GM10266 (cell line): ENCODE data around the gene ZNF860.
"Not testable (repeated sequence)": the region's sequence is repeated elsewhere in the genome, so short reads cannot be mapped to it uniquely, and the experiment has no call there.

Source experiments
- DNase-seq: peaks from one replicate; pipeline ENCODE4 v3.0.0; 2012; ENCODE audit errors: extremely low spot score
- CTCF ChIP-seq: IDR thresholded peaks from 2 replicates; pipeline ENCODE4 v1.5.1; 2012; ENCODE audit warnings: mild to moderate bottlenecking, low read depth; ENCODE audit not compliant: control insufficient read depth, insufficient read depth; ENCODE audit errors: missing control alignments

The ZNF860 gene

GRCh38 chr3:32009101-32009500 is 27.6 kb downstream of the ZNF860 start:
- TF ChIP-seq CTCF: no peak

GRCh38 chr3:32009957-32010356 is 28.4 kb downstream of the ZNF860 start:
- no peak for TF ChIP-seq CTCF

More at GRCh38 chr3:32009101-32009500, 27.6 kb downstream of the ZNF860 start:
- no peak for DNase-seq

DNA sequence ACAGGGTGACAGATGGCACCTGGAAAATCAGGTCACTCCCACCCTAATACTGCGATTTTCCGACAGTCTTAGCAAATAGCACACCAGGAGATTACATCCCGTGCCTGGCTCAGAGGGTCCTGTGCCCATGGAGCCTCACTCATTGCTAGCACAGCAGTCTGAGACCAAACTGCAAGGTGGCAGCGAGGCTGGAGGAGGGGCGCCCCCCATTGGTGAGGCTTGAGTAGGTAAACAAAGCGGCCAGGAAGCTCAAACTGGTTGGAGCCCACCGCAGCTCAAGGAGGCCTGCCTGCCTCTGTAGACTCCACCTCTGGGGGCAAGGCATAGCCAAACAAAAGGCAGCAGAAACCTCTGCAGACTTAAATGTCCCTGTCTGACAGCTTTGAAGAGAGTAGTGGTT is 29.1 kb downstream of the ZNF860 start:
- not testable (repeated sequence) for DNase-seq

More at GRCh38 chr3:32009957-32010356, 28.4 kb downstream of the ZNF860 start:
- no peak for DNase-seq

- not testable (repeated sequence) for DNase-seq
These were observed 34.1 kb downstream of the ZNF860 start for GRCh38 chr3:32015638-32016037.

DNA sequence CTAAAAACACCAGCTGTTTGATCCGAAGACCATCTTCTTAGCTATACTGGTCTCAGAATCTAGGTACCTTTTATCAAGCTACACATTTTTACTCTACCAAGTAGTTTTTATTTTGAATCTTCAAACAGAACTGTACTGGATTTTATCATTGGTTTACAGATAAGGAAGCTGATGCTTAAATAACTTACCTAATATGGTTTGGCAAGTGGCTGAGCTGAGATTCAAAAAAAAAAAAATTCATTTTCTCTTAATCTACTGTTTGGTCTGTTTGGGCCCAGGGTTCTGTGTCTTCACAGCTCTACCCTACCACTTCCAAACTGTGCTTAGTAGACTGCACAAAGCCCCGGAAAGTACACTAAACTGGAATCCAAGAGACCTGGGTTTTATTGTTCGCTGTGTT is 35.7 kb downstream of the ZNF860 start:
- no peak for DNase-seq
- TF ChIP-seq CTCF: no peak

DNA sequence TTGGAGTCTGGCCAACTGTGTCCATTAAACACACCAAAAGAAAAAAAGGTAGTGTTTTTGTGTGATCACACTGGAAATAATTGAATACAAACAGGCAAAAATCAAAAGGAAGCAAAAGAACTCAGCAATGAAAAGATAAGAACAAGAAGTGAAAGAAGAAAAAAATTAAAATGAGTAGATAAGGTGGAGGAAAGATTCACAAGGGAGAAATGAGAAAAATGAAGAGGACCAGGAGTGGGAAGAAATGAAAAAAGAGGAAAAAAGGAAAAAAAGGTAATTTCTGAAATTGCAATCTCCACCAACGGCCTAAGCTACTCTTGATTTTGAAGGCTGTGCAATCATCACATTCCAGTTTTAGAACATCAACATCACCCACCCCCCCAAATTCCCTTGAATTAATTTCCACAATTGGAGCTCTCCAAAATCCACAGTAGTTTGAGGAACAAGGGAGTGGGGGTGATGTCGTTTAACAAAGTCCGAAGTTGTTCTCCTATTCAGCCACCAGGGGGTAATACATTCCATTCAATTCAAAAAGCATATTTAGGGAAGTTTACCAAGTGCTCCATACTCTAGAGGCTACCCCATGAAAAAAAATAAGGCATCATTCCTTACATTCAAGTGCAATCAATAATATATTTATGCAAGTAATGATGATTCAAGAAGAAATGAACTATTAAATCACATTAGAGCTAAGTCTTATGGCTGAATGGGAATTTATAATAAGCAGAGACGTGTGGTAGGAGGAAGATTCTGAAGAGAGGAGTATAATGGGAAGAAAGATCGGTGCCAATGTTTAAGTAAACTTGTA is 37.4 kb downstream of the ZNF860 start:
- peak; percentile 52 for TF ChIP-seq CTCF

DNA sequence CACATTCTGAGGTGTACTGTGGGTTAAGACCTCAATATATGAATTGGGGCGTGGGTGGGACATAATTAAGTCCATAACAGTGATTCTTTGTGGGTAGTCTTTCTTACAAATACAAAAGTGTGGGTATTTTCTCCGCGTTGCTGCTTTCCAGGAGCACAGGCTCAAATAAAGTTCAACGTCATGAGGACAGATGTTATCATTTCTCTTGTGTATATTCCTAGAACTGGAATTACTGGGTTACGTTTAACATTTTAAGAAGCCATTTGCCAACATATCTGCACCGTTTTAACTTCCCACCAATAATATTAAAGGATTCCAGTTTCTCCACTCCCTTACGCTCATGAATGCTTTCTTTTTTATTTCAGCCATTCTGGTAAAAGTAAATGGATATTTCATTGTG is 39.6 kb downstream of the ZNF860 start:
- TF ChIP-seq CTCF: no peak
- DNase-seq: no peak

More for the DNA sequence above, 37.4 kb downstream of the ZNF860 start:
- peak; percentile 40 for DNase-seq

DNA sequence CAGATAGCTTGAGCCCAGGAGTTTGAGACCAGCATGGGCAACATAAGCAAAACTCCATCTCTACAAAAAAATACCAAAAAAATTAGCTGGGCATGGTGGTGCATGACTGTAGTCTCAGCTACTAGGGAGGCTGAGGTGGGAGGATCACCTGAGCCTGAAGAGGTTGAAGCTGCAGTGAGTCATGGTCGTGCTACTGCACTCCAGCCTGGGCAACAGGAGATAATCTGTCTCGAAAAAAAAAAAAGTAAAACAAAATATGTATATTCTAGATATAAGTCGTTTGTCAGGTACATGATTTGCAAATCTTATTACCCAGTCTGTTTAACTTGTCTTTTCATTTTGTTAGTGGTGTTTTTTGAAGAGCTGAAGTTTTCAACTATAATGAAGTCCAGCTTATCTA is 40.2 kb downstream of the ZNF860 start:
- DNase-seq: no peak
- TF ChIP-seq CTCF: no peak
